Measurements from ENCODE around the gene C22orf31. TPM values are rescaled to one million over a fixed set of nuclear protein-coding genes. Genes with fewer than 3 reads are reported as not detected.

Gene C22orf31
- total RNA-seq, 1 experiment from 2014 or later = not detected

DNA sequence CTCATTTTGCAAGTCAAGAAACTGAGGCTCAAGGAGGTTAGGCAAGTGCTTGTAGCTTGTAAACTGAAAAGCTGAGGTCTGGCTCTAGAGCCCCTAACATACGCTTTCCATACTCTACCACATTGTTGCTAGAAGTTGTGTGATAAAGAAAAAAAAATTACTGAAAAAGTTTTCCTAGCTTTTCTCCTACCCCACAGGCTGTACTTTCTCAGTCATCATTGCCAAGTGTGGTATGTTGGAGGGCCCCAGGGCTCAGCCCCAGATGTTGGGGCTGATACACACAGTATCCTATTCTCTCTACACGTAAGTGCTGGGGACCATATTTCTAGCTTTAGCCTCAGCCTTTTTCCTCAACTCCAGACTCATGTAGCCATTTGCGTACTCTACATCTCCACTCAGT lies 27.2 kb upstream of the C22orf31 start:
- Mint-ChIP-seq H3K4me1 (peaks cover 6 to 9% of the 10 kb centered on the region in 2 experiments), H3K27ac (no peak overlapping the region), H3K27me3 (ENCODE audit: low read depth) (no peaks in the 10 kb centered on the region; the same call in 1 of the 2 replicates), H3K4me3 (no peak overlapping the region), H3K9me3 (no peaks in the 10 kb centered on the region), H3K36me3 (ENCODE audit: insufficient read depth in 1 of 3, low read depth in 3 of 3) (no peaks in the 10 kb centered on the region)
- Histone ChIP-seq H3K4me1 (ENCODE audit: insufficient read depth, low read length) (peaks cover 3% of the 10 kb centered on the region), H4K8ac (replicated peaks; ENCODE audit: insufficient read length, low read depth, low read length) (no peak overlapping the region), H3K18ac (ENCODE audit: insufficient read length, low read depth, low read length) (no peak overlapping the region), H3K4ac (ENCODE audit: low read depth, low read length) (no peak overlapping the region), H3K9me3 (ENCODE audit: control insufficient read depth, low read depth, low read length) (no peaks in the 10 kb centered on the region), H3K14ac (ENCODE audit: insufficient read depth, low read length) (no peak overlapping the region), H3K56ac (ENCODE audit: insufficient read length, low read depth, low read length) (no peak overlapping the region), H3K4me2 (ENCODE audit: insufficient read depth, insufficient read length, low read length) (no peak overlapping the region), H3K23me2 (ENCODE audit: insufficient read length, low read depth, low read length, poor library complexity, severe bottlenecking) (no peaks in the 10 kb centered on the region), H2BK12ac (ENCODE audit: insufficient read length, low read depth, low read length) (no peak overlapping the region), H4K5ac (ENCODE audit: insufficient read length, low read depth, low read length) (no peak overlapping the region), H2BK5ac (ENCODE audit: insufficient read length, low read length) (no peak overlapping the region), H3K23ac (ENCODE audit: insufficient read length, low read depth, low read length) (no peak overlapping the region), H2AFZ (ENCODE audit: low read length) (no peak overlapping the region), H3T11ph (ENCODE audit: low read length) (no peak overlapping the region), H4K20me1 (ENCODE audit: control insufficient read depth, insufficient read depth, insufficient read length) (no peaks in the 10 kb centered on the region), H3K79me2 (ENCODE audit: insufficient read depth, low read length) (no peaks in the 10 kb centered on the region), H2BK20ac (ENCODE audit: low read depth, low read length, poor library complexity, severe bottlenecking) (no peak overlapping the region), H3K27ac (ENCODE audit: insufficient read length, low read depth, low read length) (no peak overlapping the region), H3K79me1 (ENCODE audit: insufficient read depth, low read depth, low read length, poor library complexity, severe bottlenecking) (no peaks in the 10 kb centered on the region), H3K27me3 (ENCODE audit: insufficient read depth, low read length) (no peaks in the 10 kb centered on the region), H3K9ac (ENCODE audit: extremely low read depth, insufficient read length, low read length) (no peak overlapping the region), H2BK15ac (ENCODE audit: low read depth, low read length) (no peak overlapping the region), H2BK120ac (ENCODE audit: low read depth, low read length, poor library complexity, severe bottlenecking) (no peak overlapping the region), H4K91ac (ENCODE audit: insufficient read length, low read depth, low read length) (no peak overlapping the region), H2AK5ac (ENCODE audit: insufficient read length, low read length) (no peak overlapping the region)
- WGBS (ENCODE audit: extremely low coverage, insufficient read length, low lambda C conversion rate) = no CpG with 5 or more reads among the region's 3 CpGs
- DNase-seq = no peak
- no peak for TF ChIP-seq CTCF (conservative IDR thresholded peaks at IDR 0.05)

Measured in H9 (cell line).